ENCODE results near the gene CFAP61. TPM values are rescaled to one million over a fixed set of nuclear protein-coding genes. Genes with fewer than 3 reads are reported as not detected.

The CFAP61 gene
- polyA plus RNA-seq, 1 experiment, result not detected

DNA sequence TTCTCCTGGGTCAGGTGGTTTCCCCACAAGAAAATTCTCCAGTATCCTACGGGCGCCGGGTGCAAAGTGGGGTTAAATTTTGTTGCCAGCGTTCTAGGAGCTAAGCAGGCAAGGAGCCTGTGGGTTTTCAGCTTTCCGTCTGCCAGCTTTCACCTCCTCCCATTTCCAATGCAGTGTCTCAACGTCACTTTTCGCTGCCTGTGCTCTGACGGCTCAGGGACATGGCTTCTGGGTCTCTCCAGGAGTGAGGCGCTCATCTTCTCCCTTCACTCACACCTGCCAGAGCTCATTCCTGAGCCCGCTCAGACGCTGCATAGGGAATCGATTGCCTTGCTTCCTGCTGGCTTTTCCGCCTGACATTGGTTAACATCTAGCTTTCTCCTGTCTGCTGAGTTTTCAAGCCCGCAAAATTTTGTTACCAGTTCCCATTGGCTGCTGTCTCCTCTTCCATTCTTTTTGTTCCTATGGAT is 42.5 kb upstream of the CFAP61 start:
- ChIA-PET CTCF (interaction anchor here (1.4 to 1.9 kb wide), 3 partner anchors 15 to 322 kb away, joined by 4 to 12 read pairs (median 5); no protein-coding TSS in a partner anchor), POLR2A (no interaction called here)

DNA sequence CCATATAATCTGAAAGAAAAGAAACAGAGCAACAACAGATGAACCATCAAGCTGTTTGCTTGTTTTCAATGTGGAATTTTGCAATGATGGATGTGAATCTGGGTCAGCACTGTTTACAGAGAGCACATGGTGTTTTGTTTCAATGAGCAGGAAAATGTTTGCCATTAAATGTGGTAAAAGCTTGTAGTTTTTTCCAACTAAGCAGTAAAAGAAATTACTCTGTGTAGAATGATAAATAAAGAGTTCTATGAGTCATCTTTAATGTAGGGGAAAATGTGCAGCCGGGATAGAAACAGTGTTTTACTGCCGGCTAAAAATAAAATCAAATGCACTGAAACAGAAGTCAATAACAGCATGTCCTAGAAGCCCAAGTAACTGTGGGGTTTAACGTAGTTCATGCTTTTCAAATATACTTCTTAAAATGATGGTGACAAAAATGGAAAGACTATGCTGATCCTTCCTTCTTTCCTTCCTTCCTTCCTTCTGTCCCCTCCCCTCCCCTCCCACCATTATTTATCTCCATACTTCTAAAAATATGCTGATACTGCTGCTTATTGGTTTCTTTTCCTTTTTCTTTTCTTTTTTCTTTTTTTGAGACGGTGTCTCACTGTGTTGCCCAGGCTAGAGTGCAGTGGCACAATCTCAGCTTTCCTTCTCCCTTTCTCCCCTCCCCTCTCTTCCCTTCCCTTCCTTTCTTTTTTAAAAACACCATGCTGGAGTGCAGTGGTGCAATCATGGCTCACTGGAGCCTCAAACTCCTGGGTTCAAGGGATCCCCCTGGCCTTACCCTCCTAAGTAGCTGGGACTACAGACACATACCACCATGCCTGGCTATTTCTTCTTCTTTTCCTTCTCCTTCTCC is 41.5 kb upstream of the CFAP61 start:
- no peak overlapping the region for H3K4me3 ChIP-seq (ENCODE audit: low read depth, low read length)
- DNase-seq (ENCODE audit: low read depth), result peak; percentile 82
- H3K36me3 ChIP-seq (ENCODE audit: control insufficient read depth, insufficient read depth, low read length), result no peaks in the 10 kb centered on the region
- TF ChIP-seq, protein P1, sequence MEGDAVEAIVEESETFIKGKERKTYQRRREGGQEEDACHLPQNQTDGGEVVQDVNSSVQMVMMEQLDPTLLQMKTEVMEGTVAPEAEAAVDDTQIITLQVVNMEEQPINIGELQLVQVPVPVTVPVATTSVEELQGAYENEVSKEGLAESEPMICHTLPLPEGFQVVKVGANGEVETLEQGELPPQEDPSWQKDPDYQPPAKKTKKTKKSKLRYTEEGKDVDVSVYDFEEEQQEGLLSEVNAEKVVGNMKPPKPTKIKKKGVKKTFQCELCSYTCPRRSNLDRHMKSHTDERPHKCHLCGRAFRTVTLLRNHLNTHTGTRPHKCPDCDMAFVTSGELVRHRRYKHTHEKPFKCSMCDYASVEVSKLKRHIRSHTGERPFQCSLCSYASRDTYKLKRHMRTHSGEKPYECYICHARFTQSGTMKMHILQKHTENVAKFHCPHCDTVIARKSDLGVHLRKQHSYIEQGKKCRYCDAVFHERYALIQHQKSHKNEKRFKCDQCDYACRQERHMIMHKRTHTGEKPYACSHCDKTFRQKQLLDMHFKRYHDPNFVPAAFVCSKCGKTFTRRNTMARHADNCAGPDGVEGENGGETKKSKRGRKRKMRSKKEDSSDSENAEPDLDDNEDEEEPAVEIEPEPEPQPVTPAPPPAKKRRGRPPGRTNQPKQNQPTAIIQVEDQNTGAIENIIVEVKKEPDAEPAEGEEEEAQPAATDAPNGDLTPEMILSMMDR (IDR thresholded peaks at IDR 0.05; ENCODE audit: insufficient read depth, low read depth, low read length), result no peak
- ChIA-PET CTCF (interaction anchor here (1.7 to 1.9 kb wide), 2 partner anchors 16 to 323 kb away, joined by 5 to 12 read pairs; no protein-coding TSS in a partner anchor), POLR2A (interaction anchor here (0.6 kb wide), 1 partner anchor 188 kb away, joined by 5 read pairs; no protein-coding TSS in a partner anchor)
- H3K27me3 ChIP-seq (ENCODE audit: control insufficient read depth, insufficient read depth, low read length), result no peaks in the 10 kb centered on the region

More for the DNA sequence above, 42.5 kb upstream of the CFAP61 start:
- TF ChIP-seq, protein P1 (IDR thresholded peaks at IDR 0.05; ENCODE audit: insufficient read depth, low read depth, low read length), result no peak
- no peak overlapping the region for H3K4me3 ChIP-seq (ENCODE audit: low read depth, low read length)
- no peaks in the 10 kb centered on the region for H3K36me3 ChIP-seq (ENCODE audit: control insufficient read depth, insufficient read depth, low read length)
- H3K27me3 ChIP-seq (ENCODE audit: control insufficient read depth, insufficient read depth, low read length), result no peaks in the 10 kb centered on the region
- DNase-seq (ENCODE audit: low read depth), result no peak

DNA sequence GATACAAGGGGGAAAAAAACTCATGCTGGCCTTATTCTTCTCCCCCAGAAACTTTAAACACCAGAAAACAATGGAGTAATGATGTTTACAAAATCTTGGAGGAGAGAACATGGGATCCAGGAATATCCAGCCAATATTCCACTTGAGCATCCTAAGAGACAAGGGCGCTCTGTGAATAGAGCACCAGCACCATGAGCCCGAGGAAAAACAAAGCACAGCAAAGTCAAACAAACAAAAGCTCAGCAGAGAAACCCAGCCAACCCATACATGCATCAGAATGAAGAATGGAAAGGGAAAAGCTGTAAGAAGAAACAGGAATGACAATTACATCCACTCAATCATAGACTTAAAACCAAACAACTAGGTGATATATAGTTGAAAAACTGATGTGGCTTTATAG is 39.8 kb upstream of the CFAP61 start:
- no peaks in the 10 kb centered on the region for H3K27me3 ChIP-seq (ENCODE audit: control insufficient read depth, insufficient read depth, low read length)
- CTCF ChIA-PET, result no interaction called here
- TF ChIP-seq, protein P1 (IDR thresholded peaks at IDR 0.05; ENCODE audit: insufficient read depth, low read depth, low read length), result no peak

GRCh38 chr20:20014659-20015058 is 37.7 kb upstream of the CFAP61 start:
- no peaks in the 10 kb centered on the region for H3K36me3 ChIP-seq (ENCODE audit: control insufficient read depth, insufficient read depth, low read length)
- CTCF ChIA-PET, result no interaction called here
- TF ChIP-seq, protein P1 (IDR thresholded peaks at IDR 0.05; ENCODE audit: insufficient read depth, low read depth, low read length), result no peak
- no peaks in the 10 kb centered on the region for H3K27me3 ChIP-seq (ENCODE audit: control insufficient read depth, insufficient read depth, low read length)
- no peak for DNase-seq (ENCODE audit: low read depth)
- POLR2A ChIA-PET, result no interaction called here
- no peak overlapping the region for H3K4me3 ChIP-seq (ENCODE audit: low read depth, low read length)

More for the DNA sequence above, 39.8 kb upstream of the CFAP61 start:
- Histone ChIP-seq H3K4me3 (ENCODE audit: low read depth, low read length) (no peak overlapping the region), H3K36me3 (ENCODE audit: control insufficient read depth, insufficient read depth, low read length) (no peaks in the 10 kb centered on the region)
- POLR2A ChIA-PET, result no interaction called here
- no peak for DNase-seq (ENCODE audit: low read depth)

Data from BJ (cell line).